ENCODE measurements around the gene MYOG. TPM values are rescaled to one million over a fixed set of nuclear protein-coding genes. Genes with fewer than 3 reads are reported as not detected.

Gene MYOG
- total RNA-seq, 2 experiments from 2014 or later: not detected

DNA sequence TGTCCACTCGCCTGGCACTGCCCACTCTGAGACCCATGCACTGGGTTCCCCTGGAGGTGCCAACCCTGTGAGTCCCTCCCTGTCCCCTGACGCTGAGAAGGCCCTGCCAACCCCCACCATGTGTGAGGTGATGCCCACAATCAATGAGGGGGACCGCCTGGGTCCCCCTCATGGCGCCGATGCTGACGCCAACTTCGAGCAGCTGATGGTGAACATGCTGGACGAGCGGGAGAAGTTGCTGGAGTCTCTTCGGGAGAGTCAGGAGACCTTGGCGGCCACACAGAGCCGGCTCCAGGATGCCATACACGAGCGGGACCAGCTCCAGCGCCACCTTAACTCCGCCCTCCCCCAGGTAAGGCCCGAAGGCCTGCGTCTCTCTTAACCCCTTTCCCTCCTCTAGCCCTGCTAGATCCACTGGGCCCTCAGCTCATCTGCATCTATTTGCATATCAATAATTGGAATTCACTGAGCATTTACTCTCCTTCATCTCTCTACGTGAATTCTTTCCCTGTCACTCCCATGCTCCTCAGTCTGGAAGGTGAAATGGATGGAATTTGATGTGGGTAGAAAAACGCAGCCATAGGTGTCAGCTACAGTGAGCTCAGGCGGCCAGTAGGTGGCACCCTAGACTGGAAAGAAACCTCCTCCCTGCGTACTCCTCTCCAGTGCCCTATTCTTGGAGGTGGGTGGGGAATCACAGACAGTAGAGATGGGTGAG lies 46.8 kb downstream of the MYOG start:
- POLR2A ChIA-PET: no interaction called here

GRCh38 chr1:203038217-203038741 lies 47.5 kb downstream of the MYOG start:
- POLR2A ChIA-PET: no interaction called here
- CTCF ChIA-PET: interaction anchor here (1.2 to 3.4 kb wide), 8 partner anchors 9 to 233 kb away, joined by 3 to 34 read pairs (median 11); no protein-coding TSS in a partner anchor

More for the DNA sequence above, 46.8 kb downstream of the MYOG start:
- CTCF ChIA-PET: interaction anchor here (0.6 to 3.4 kb wide), 23 partner anchors 10 to 393 kb away, joined by 3 to 34 read pairs (median 4); partner anchors contain the start of genes KLHL12 and MYBPH

DNA sequence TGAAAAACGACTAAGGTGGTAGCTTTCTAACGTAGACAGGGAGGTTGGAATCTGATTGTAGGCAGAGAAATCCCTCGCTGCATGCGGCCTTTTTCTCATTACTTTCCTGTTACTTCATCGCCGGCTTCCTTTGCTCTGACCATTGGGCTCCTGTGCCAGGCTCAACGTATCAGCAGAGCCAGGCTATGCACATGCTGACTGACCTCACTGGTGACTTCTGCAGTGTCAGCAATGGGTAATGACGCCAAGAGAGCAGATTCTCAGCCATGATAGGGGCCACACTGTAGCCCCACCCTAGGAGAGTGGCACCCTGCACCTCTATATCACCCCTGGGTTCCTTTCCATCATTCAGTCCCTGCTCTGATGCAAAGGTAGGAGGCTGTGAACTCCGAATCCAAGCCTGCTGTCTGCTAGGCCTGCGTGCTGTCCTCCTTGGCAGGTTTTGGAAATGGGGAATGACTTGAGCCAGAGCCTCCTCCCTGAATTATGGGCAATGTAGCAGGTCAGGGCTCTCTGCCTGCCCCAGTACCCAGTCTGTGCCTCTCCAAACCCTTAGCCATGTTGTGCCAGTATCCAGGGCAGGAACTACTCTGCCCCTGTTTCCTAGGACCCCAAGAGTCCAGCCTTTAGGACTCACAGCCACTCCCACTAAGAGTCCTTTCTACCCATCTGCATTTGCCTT lies 48.2 kb downstream of the MYOG start:
- ChIA-PET CTCF (interaction anchor here (3.4 kb wide), 1 partner anchor 178 kb away, joined by 34 read pairs; no protein-coding TSS in a partner anchor), POLR2A (no interaction called here)

DNA sequence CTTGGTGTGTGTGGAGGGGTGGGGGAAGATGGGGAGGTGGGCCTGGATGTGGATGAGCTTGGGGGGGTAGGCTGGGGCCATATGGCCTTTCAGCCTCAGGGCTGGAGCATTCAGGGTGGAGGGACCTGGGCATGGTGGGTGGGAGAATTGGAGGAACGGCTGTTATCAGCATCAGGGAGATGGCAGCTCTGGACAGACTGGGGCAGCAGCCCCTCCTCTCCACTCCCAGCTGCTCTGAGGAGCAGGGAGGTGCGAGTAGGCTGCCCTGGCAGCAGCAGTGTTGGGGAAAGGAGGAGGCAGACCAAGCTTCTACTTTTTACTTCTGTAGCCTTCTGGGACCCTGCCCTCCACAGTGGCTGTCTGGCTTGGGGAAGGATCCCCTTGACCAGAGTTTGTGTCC lies 49.3 kb downstream of the MYOG start:
- ChIA-PET POLR2A (no interaction called here), CTCF (interaction anchor here (0.7 kb wide), 1 partner anchor 972 kb away, joined by 4 read pairs; no protein-coding TSS in a partner anchor)

GRCh38 chr1:203036135-203036534 lies 49.7 kb downstream of the MYOG start:
- ChIA-PET CTCF (interaction anchor here (0.7 to 0.8 kb wide), 2 partner anchors 304 to 971 kb away, joined by 3 to 4 read pairs; no protein-coding TSS in a partner anchor), POLR2A (interaction anchor here (1.1 kb wide), 1 partner anchor 10 kb away, joined by 3 read pairs; the partner anchor contains the start of gene PPFIA4)

- ChIA-PET POLR2A (interaction anchor here (1.1 kb wide), 1 partner anchor 9 kb away, joined by 3 read pairs; the partner anchor contains the start of gene PPFIA4), CTCF (interaction anchor here (0.7 to 0.8 kb wide), 2 partner anchors 305 to 970 kb away, joined by 3 to 4 read pairs; no protein-coding TSS in a partner anchor)
Measured at GRCh38 chr1:203035111-203036000, 50.5 kb downstream of the MYOG start.

GRCh38 chr1:203034422-203035110 lies 51.2 kb downstream of the MYOG start:
- ChIA-PET POLR2A (no interaction called here), CTCF (no interaction called here)

DNA sequence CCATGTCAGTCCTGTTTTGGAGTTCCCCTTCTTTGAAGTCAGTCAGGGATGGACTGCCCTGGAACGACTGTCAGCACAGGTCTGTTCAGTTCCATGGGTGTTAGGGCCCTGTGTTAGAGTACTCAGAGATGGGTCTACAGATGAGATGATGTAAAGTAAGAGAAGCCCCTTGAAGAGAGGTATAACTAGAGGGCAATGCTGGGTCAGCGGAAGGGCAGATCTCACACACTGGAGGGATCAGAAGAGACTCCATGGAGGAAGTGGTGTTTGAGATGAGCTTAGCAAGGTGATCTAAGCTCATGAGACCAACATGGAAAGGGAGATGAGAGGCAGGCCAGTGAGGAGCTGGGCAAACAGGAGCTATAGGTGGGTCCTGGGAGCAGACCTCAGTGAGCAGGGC lies 51.9 kb downstream of the MYOG start:
- ChIA-PET CTCF (interaction anchor here (0.6 kb wide), 1 partner anchor 304 kb away, joined by 3 read pairs; no protein-coding TSS in a partner anchor), POLR2A (no interaction called here)

DNA sequence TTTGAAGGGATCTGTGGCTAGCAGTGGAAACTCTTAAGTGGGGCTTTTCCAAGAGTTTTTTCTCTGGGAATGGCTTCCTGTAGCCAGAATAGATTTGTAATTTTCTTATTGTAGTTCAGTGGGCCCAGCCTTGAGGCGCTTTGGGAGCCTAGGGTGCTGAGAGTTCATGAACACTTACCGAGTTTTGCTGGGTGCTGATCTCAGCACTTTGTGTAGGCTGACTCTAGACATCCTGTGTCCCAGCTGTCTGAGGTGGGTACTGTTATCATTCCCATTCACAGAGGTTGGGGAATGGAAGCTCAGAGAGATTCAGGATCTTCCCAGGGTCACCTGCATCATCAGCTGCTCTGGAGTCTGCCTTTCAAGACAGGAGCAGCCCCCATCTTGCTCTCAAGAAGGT lies 52.5 kb downstream of the MYOG start:
- POLR2A ChIA-PET: no interaction called here
- CTCF ChIA-PET: interaction anchor here (0.6 kb wide), 1 partner anchor 305 kb away, joined by 3 read pairs; no protein-coding TSS in a partner anchor

Other genes starting within 250 kb of the MYOG start
- gene RABIF, start 196.9 kb downstream of the MYOG start, total RNA-seq: 10 to 100 TPM; 11.4 to 11.7 TPM
- gene KLHL12, start 158.8 kb downstream of the MYOG start, total RNA-seq: 10 to 100 TPM; 37.4 to 39.3 TPM
- gene ADIPOR1, start 127.7 kb downstream of the MYOG start, total RNA-seq: 10 to 100 TPM; 92.0 to 94.4 TPM
- 10 to 100 TPM; 20.4 to 21.3 TPM for gene CYB5R1, start 118.8 kb downstream of the MYOG start, total RNA-seq
- gene TMEM183A, start 78.6 kb downstream of the MYOG start, total RNA-seq: 10 to 100 TPM; 74.9 to 83.3 TPM
- gene PPFIA4, start 59.5 kb downstream of the MYOG start, total RNA-seq: 10 to 100 TPM; 14.7 TPM
- gene ADORA1, start 41.7 kb upstream of the MYOG start, total RNA-seq: not detected
- not detected for gene MYBPH, start 89.8 kb upstream of the MYOG start, total RNA-seq
- gene CHI3L1, start 100.7 kb upstream of the MYOG start, total RNA-seq: not detected
- gene CHIT1, start 143.7 kb upstream of the MYOG start, total RNA-seq: under 1 TPM in 1 of 2 experiments, not detected in 1; 0.06 TPM
- 10 to 100 TPM; 95.3 to 99.6 TPM for gene BTG2, start 219.5 kb upstream of the MYOG start, total RNA-seq

Data from activated CD8-positive, alpha-beta memory T cell treated with anti-CD3 and anti-CD28 coated beads for 36 hours (primary cell).